Activated CD8-positive, alpha-beta memory T cell treated with anti-CD3 and anti-CD28 coated beads, Interleukin-2, amount 10 ng/mL, durations not matched to agents 7 days and 5 days (primary cell): ENCODE measurements around the gene RBMS1. TPM values are rescaled to one million over a fixed set of nuclear protein-coding genes. Genes with fewer than 3 reads are reported as not detected.

Source experiments
- ATAC-seq: fragments of 150-1000 bp; cut with Tn5 transposase; one replicate; pipeline ENCODE4 v1.10.0; 2021; ENCODE audit warnings: moderate library complexity
- CTCF ChIA-PET: fragments of 350-600 bp; sonication (Branson Sonifier 250); formaldehyde crosslinking; loops from one replicate; lab custom pipeline; 2021; ENCODE audit warnings: antibody characterized with exemption; lab: Charles Lee
- DNase-seq: peaks from one replicate; pipeline ENCODE4 v3.0.0-alpha.2; 2020
- H3K27ac Mint-ChIP-seq: one replicate; pipeline ENCODE4 v1.8.0; 2021; ENCODE audit warnings: mild to moderate bottlenecking, mixed read lengths
- H3K27me3 Mint-ChIP-seq: one replicate; pipeline ENCODE4 v1.8.0; 2021; ENCODE audit warnings: mixed read lengths
- H3K36me3 Mint-ChIP-seq: one replicate; pipeline ENCODE4 v1.8.0; 2021; ENCODE audit warnings: mild to moderate bottlenecking, mixed read lengths
- H3K4me1 Mint-ChIP-seq: one replicate; pipeline ENCODE4 v1.8.0; 2021; ENCODE audit warnings: mixed read lengths
- H3K4me3 Mint-ChIP-seq: one replicate; pipeline ENCODE4 v1.8.0; 2021; ENCODE audit warnings: mild to moderate bottlenecking, moderate library complexity, mixed read lengths
- H3K9me3 Mint-ChIP-seq: one replicate; pipeline ENCODE4 v1.8.0; 2022; ENCODE audit warnings: low read depth, mixed read lengths
- total RNA-seq, 2 experiments: library from RNA; stranded (reverse); gene quantifications; one replicate each; pipeline ENCODE4 v1.2.3, GENCODE V29; 2021

The RBMS1 gene
- total RNA-seq, 2 experiments from 2014 or later: 41.8 to 54.9 TPM

GRCh38 chr2:160339726-160340125 is 153.9 kb downstream of the RBMS1 start:
- H3K27me3 Mint-ChIP-seq: no peaks in the 10 kb centered on the region
- H3K4me3 Mint-ChIP-seq: no peak overlapping the region
- H3K27ac Mint-ChIP-seq: no peak overlapping the region
- H3K36me3 Mint-ChIP-seq: peaks cover 5% of the 10 kb centered on the region
- CTCF ChIA-PET: no interaction called here
- H3K4me1 Mint-ChIP-seq: peaks cover 12% of the 10 kb centered on the region
- DNase-seq: no peak
- H3K9me3 Mint-ChIP-seq: no peaks in the 10 kb centered on the region
- no peak for ATAC-seq

DNA sequence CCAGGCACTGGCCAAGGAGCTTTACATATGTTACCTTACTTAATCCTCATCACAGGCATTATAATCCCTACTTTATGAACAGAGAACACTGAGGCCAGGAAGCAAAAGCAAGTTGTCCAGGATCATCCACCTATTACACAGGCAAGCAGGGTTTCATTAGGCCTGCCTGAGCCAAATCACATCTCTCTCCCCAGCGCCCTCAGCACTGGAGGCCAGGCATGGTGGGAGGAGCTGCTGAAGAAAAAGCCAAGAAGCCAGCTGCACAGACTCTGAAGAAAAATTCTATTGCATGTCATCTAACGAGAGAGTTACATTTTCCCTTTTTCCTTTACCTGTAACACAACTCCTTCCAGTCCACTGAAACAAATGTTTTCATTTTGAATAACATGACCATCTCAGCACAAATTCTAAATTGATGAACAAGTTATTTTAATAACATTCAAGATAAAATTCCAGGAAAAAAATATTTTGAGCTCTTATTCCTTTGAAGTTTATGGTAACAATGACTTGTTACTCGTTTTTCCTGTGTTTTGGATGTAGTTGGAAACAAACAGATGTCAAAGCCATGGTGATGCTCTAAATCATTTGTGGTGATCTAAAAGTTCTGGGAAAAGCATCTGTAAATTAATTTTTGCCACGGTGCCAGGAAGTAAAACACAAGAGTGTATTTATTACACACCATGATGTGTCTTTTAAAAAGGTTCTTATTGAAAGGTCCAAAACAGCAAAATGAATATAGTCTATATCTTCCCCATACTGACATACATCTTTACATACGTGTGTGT is 154.5 kb downstream of the RBMS1 start:
- DNase-seq (no peak), ATAC-seq (no peak)
- peaks cover 12% of the 10 kb centered on the region for H3K4me1 Mint-ChIP-seq
- peaks cover 5% of the 10 kb centered on the region for H3K36me3 Mint-ChIP-seq
- H3K27ac Mint-ChIP-seq: no peak overlapping the region
- CTCF ChIA-PET: no interaction called here
- H3K4me3 Mint-ChIP-seq: no peak overlapping the region
- no peaks in the 10 kb centered on the region for H3K9me3 Mint-ChIP-seq
- H3K27me3 Mint-ChIP-seq: no peaks in the 10 kb centered on the region

GRCh38 chr2:160337728-160338127 is 155.9 kb downstream of the RBMS1 start:
- H3K27me3 Mint-ChIP-seq: no peaks in the 10 kb centered on the region
- CTCF ChIA-PET: no interaction called here
- H3K4me3 Mint-ChIP-seq: no peak overlapping the region
- peaks cover 2% of the 10 kb centered on the region for H3K36me3 Mint-ChIP-seq
- no peak overlapping the region for H3K27ac Mint-ChIP-seq
- DNase-seq: no peak
- no peaks in the 10 kb centered on the region for H3K9me3 Mint-ChIP-seq
- peaks cover 22% of the 10 kb centered on the region for H3K4me1 Mint-ChIP-seq
- no peak for ATAC-seq

- Mint-ChIP-seq H3K4me1 (peaks cover 32% of the 10 kb centered on the region), H3K27ac (no peak overlapping the region), H3K4me3 (no peak overlapping the region), H3K36me3 (no peaks in the 10 kb centered on the region), H3K9me3 (no peaks in the 10 kb centered on the region), H3K27me3 (no peaks in the 10 kb centered on the region)
- ATAC-seq (no peak), DNase-seq (no peak)
- CTCF ChIA-PET: interaction anchor here (2.2 kb wide), 1 partner anchor 16 kb away, joined by 7 read pairs; no protein-coding TSS in a partner anchor
These were observed 157.0 kb downstream of the RBMS1 start for GRCh38 chr2:160336635-160337034.

DNA sequence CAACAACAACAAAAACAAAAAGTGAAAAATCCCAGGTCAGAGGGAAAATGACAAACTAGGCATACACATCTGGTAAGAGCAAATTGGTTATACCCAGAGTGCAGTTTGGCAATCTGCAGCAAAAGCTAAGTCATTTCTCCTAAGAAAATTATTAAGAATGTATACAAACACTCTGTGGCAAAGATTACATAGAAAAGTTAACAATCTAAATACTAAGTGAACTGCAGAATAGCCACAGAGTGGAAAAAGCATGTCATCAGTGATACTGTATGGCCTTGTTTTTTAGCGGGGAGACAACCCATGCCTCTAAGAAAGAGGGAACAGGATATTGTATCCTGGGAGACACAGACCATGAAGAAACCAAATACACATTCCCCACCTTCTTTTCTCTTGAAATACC is 157.5 kb downstream of the RBMS1 start:
- Mint-ChIP-seq H3K4me1 (peaks cover 37% of the 10 kb centered on the region), H3K27me3 (no peaks in the 10 kb centered on the region), H3K36me3 (peaks cover 3% of the 10 kb centered on the region), H3K4me3 (no peak overlapping the region), H3K9me3 (no peaks in the 10 kb centered on the region), H3K27ac (no peak overlapping the region)
- CTCF ChIA-PET: interaction anchor here (2.2 kb wide), 1 partner anchor 17 kb away, joined by 7 read pairs; no protein-coding TSS in a partner anchor
- DNase-seq: no peak
- ATAC-seq: peak; percentile 40

DNA sequence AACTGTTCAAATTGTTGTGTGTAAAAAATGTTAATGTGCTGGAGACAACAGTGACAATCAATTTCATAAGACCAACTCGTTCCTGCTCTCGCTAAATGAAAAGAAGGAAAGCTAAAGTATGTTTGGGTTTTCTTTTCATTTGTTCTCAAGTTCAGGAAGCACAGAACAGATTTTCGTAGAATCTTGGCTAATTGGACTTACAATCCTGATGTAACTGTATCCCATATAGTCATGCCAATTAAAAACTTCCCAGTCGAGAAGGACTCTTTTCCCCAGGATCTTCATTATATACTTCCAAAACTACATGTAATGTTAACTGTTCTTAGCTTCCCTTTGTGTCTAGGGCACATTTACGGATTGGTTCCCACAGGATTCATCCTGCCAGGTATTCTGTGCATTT is 158.2 kb downstream of the RBMS1 start:
- Mint-ChIP-seq H3K4me1 (peaks cover 42% of the 10 kb centered on the region), H3K36me3 (peaks cover 3% of the 10 kb centered on the region), H3K9me3 (no peaks in the 10 kb centered on the region), H3K4me3 (no peak overlapping the region), H3K27ac (no peak overlapping the region), H3K27me3 (no peaks in the 10 kb centered on the region)
- ATAC-seq (no peak), DNase-seq (no peak)
- CTCF ChIA-PET: interaction anchor here (0.7 to 2.3 kb wide), 3 partner anchors 11 to 110 kb away, joined by 3 to 12 read pairs (median 7); no protein-coding TSS in a partner anchor

GRCh38 chr2:160334028-160334741 is 159.4 kb downstream of the RBMS1 start:
- Mint-ChIP-seq H3K4me3 (no peak overlapping the region), H3K27me3 (no peaks in the 10 kb centered on the region), H3K4me1 (peaks cover 52% of the 10 kb centered on the region), H3K36me3 (peaks cover 10% of the 10 kb centered on the region), H3K9me3 (no peaks in the 10 kb centered on the region), H3K27ac (no peak overlapping the region)
- CTCF ChIA-PET: interaction anchor here (1.1 to 2.3 kb wide), 4 partner anchors 10 to 636 kb away, joined by 3 to 12 read pairs (median 5); no protein-coding TSS in a partner anchor
- ATAC-seq: peak; percentile 24
- DNase-seq: no peak

- H3K4me1 Mint-ChIP-seq: peaks cover 59% of the 10 kb centered on the region
- ATAC-seq (no peak), DNase-seq (no peak)
- no peak overlapping the region for H3K4me3 Mint-ChIP-seq
- H3K36me3 Mint-ChIP-seq: peaks cover 10% of the 10 kb centered on the region
- no peaks in the 10 kb centered on the region for H3K27me3 Mint-ChIP-seq
- no peaks in the 10 kb centered on the region for H3K9me3 Mint-ChIP-seq
- H3K27ac Mint-ChIP-seq: peak overlapping the region; percentile 24
- CTCF ChIA-PET: interaction anchor here (1.2 to 2.3 kb wide), 5 partner anchors 9 to 636 kb away, joined by 3 to 12 read pairs (median 3); no protein-coding TSS in a partner anchor
These were observed 160.1 kb downstream of the RBMS1 start for GRCh38 chr2:160333324-160334027.

DNA sequence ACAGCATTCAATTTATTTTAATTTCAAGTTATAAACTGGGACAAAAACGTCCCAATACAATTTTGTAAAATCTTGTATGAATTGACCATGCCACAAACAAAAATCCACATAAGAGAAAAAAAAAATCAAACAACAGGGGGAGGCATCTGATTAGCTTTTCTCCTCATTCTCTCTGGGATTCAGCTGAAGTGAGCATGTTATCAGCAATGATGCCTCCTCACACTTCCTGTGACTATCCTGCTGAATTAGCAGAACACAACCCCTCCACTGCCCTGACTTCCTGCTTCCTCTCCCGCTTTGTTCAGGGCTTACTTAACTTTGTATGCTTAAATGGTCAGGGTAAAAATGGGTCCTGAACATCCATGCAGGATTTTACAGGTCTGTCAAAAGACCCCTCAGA is 161.3 kb downstream of the RBMS1 start:
- Mint-ChIP-seq H3K27me3 (no peaks in the 10 kb centered on the region), H3K36me3 (peaks cover 10% of the 10 kb centered on the region), H3K4me1 (peaks cover 66% of the 10 kb centered on the region), H3K9me3 (no peaks in the 10 kb centered on the region), H3K27ac (peak overlapping the region; percentile 40), H3K4me3 (no peak overlapping the region)
- CTCF ChIA-PET: interaction anchor here (1.1 to 1.5 kb wide), 4 partner anchors 12 to 80 kb away, joined by 3 to 4 read pairs (median 3); no protein-coding TSS in a partner anchor
- ATAC-seq: peak; percentile 60
- DNase-seq: no peak

GRCh38 chr2:160331258-160332025 is 162.2 kb downstream of the RBMS1 start:
- DNase-seq (no peak), ATAC-seq (no peak)
- H3K4me3 Mint-ChIP-seq: no peak overlapping the region
- H3K4me1 Mint-ChIP-seq: peaks cover 71% of the 10 kb centered on the region
- CTCF ChIA-PET: interaction anchor here (1.1 to 1.5 kb wide), 2 partner anchors 12 to 62 kb away, joined by 3 read pairs; no protein-coding TSS in a partner anchor
- H3K27me3 Mint-ChIP-seq: no peaks in the 10 kb centered on the region
- H3K36me3 Mint-ChIP-seq: peaks cover 10% of the 10 kb centered on the region
- H3K9me3 Mint-ChIP-seq: no peaks in the 10 kb centered on the region
- H3K27ac Mint-ChIP-seq: peak overlapping the region; percentile 35

- DNase-seq (no peak), ATAC-seq (peak; percentile 41)
- Mint-ChIP-seq H3K9me3 (no peaks in the 10 kb centered on the region), H3K4me1 (peaks cover 68% of the 10 kb centered on the region), H3K27me3 (no peaks in the 10 kb centered on the region), H3K27ac (peak overlapping the region; percentile 18), H3K36me3 (peaks cover 10% of the 10 kb centered on the region), H3K4me3 (peak overlapping the region; percentile 26)
- CTCF ChIA-PET: interaction anchor here (0.7 kb wide), 1 partner anchor 100 kb away, joined by 3 read pairs; no protein-coding TSS in a partner anchor
These were observed 164.6 kb downstream of the RBMS1 start for GRCh38 chr2:160328811-160329527.

DNA sequence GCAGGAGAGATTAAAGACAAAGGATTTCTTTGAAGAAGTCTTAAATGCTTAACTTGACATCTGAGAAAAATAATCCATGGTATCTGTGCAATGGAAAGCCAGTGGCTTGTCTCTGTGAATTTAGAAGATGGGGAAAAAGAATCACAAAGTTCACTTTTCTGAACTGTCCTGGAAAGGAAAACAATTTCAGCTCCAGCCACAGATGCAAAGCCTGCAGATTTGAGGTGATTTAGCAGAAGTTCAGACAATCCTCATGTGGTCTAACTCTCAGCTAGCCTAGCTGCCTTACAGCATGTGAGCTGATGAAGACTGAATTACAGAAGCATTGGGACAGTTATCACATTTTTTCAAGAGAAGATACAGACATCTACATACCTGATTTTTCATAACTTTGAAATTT is 166.8 kb downstream of the RBMS1 start:
- H3K27ac Mint-ChIP-seq: no peak overlapping the region
- CTCF ChIA-PET: no interaction called here
- no peaks in the 10 kb centered on the region for H3K9me3 Mint-ChIP-seq
- H3K36me3 Mint-ChIP-seq: peaks cover 10% of the 10 kb centered on the region
- DNase-seq (no peak), ATAC-seq (no peak)
- peaks cover 65% of the 10 kb centered on the region for H3K4me1 Mint-ChIP-seq
- H3K4me3 Mint-ChIP-seq: no peak overlapping the region
- peaks cover 3% of the 10 kb centered on the region for H3K27me3 Mint-ChIP-seq
